ENCODE measurements around the gene TMEM225B. TPM values are rescaled to one million over a fixed set of nuclear protein-coding genes. Genes with fewer than 3 reads are reported as not detected.

Gene TMEM225B
- total RNA-seq, 1 experiment from 2014 or later, result 0.31 TPM

GRCh38 chr7:99628471-99629465 is 30.7 kb downstream of the TMEM225B start:
- no peak for TF ChIP-seq SIN3A (IDR thresholded peaks at IDR 0.05; ENCODE audit: borderline replicate concordance, insufficient read depth, low read depth, low read length)
- TF ChIP-seq, protein P1, sequence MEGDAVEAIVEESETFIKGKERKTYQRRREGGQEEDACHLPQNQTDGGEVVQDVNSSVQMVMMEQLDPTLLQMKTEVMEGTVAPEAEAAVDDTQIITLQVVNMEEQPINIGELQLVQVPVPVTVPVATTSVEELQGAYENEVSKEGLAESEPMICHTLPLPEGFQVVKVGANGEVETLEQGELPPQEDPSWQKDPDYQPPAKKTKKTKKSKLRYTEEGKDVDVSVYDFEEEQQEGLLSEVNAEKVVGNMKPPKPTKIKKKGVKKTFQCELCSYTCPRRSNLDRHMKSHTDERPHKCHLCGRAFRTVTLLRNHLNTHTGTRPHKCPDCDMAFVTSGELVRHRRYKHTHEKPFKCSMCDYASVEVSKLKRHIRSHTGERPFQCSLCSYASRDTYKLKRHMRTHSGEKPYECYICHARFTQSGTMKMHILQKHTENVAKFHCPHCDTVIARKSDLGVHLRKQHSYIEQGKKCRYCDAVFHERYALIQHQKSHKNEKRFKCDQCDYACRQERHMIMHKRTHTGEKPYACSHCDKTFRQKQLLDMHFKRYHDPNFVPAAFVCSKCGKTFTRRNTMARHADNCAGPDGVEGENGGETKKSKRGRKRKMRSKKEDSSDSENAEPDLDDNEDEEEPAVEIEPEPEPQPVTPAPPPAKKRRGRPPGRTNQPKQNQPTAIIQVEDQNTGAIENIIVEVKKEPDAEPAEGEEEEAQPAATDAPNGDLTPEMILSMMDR (IDR thresholded peaks at IDR 0.05), result no peak
- TF ChIP-seq TCF7L2 (IDR thresholded peaks at IDR 0.05; ENCODE audit: low read depth, low read length), result no peak
- TF ChIP-seq REST (IDR thresholded peaks at IDR 0.05; ENCODE audit: insufficient read depth in 1 of 2, low read depth in 2 of 2, low read length in 1 of 2), result no peak
- no peak for TF ChIP-seq POLR2AphosphoS5 (IDR thresholded peaks at IDR 0.05; ENCODE audit: low read depth, low read length)
- Histone ChIP-seq H3K36me3 (ENCODE audit: control insufficient read depth, insufficient read depth, low read length) (peaks cover 17% of the 10 kb centered on the region), H3K27me3 (ENCODE audit: control insufficient read depth, insufficient read depth, low read length) (no peaks in the 10 kb centered on the region), H3K9me3 (ENCODE audit: control insufficient read depth, insufficient read depth, low read depth, low read length) (no peaks in the 10 kb centered on the region), H3K27ac (ENCODE audit: low read length) (no peak overlapping the region), H3K4me3 (ENCODE audit: low read depth in 2 of 2, low read length in 2 of 2) (no peak overlapping the region), H3K4me1 (ENCODE audit: control insufficient read depth, insufficient read depth, low read length) (no peaks in the 10 kb centered on the region)
- intact Hi-C loops (cut with micrococcal nuclease; ENCODE audit: unreplicated experiment), result no loop called here
- CTCF ChIA-PET, result no interaction called here
- POLR2A ChIA-PET, result no interaction called here
- in situ Hi-C loops (cut with HindIII; ENCODE audit: low pct_unique_long_range_greater_than_20kb, low sequenced_read_pairs), result no loop called here
- BruUV-seq (replicated peaks), result no TSS peak
- no peak for ATAC-seq
- no peak for DNase-seq (ENCODE audit: low read depth, low spot score)

DNA sequence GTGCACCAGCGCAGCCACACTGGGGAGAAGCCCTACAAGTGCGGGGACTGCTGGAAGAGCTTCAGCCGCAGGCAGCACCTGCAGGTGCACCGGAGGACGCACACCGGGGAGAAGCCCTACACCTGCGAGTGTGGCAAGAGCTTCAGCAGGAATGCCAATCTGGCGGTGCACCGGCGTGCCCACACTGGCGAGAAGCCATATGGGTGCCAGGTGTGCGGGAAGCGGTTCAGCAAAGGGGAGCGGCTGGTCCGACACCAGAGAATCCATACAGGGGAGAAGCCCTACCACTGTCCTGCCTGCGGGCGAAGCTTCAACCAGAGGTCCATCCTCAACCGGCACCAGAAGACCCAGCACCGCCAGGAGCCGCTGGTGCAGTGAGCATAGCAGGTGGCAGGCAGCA is 31.6 kb downstream of the TMEM225B start:
- Histone ChIP-seq H3K27ac (ENCODE audit: low read length) (no peak overlapping the region), H3K4me1 (ENCODE audit: control insufficient read depth, insufficient read depth, low read length) (no peaks in the 10 kb centered on the region), H3K36me3 (ENCODE audit: control insufficient read depth, insufficient read depth, low read length) (peaks cover 17% of the 10 kb centered on the region), H3K9me3 (ENCODE audit: control insufficient read depth, insufficient read depth, low read depth, low read length) (no peaks in the 10 kb centered on the region), H3K27me3 (ENCODE audit: control insufficient read depth, insufficient read depth, low read length) (no peaks in the 10 kb centered on the region), H3K4me3 (ENCODE audit: low read depth in 2 of 2, low read length in 2 of 2) (no peak overlapping the region)
- TF ChIP-seq SIN3A (IDR thresholded peaks at IDR 0.05; ENCODE audit: borderline replicate concordance, insufficient read depth, low read depth, low read length), result no peak
- no peak for TF ChIP-seq REST (IDR thresholded peaks at IDR 0.05; ENCODE audit: insufficient read depth in 1 of 2, low read depth in 2 of 2, low read length in 1 of 2)
- no peak for TF ChIP-seq POLR2AphosphoS5 (IDR thresholded peaks at IDR 0.05; ENCODE audit: low read depth, low read length)
- TF ChIP-seq, protein P1 (IDR thresholded peaks at IDR 0.05), result no peak
- intact Hi-C loops (cut with micrococcal nuclease; ENCODE audit: unreplicated experiment) (no loop called here), in situ Hi-C loops (cut with HindIII; ENCODE audit: low pct_unique_long_range_greater_than_20kb, low sequenced_read_pairs) (no loop called here)
- ChIA-PET CTCF (no interaction called here), POLR2A (no interaction called here)
- BruUV-seq (replicated peaks), result no TSS peak
- DNase-seq (ENCODE audit: low read depth, low spot score) (no peak), ATAC-seq (no peak)

Data from Panc1 (cell line).